ENCODE data around the gene RETREG1.

Gene RETREG1, protein sequence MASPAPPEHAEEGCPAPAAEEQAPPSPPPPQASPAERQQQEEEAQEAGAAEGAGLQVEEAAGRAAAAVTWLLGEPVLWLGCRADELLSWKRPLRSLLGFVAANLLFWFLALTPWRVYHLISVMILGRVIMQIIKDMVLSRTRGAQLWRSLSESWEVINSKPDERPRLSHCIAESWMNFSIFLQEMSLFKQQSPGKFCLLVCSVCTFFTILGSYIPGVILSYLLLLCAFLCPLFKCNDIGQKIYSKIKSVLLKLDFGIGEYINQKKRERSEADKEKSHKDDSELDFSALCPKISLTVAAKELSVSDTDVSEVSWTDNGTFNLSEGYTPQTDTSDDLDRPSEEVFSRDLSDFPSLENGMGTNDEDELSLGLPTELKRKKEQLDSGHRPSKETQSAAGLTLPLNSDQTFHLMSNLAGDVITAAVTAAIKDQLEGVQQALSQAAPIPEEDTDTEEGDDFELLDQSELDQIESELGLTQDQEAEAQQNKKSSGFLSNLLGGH

DNA sequence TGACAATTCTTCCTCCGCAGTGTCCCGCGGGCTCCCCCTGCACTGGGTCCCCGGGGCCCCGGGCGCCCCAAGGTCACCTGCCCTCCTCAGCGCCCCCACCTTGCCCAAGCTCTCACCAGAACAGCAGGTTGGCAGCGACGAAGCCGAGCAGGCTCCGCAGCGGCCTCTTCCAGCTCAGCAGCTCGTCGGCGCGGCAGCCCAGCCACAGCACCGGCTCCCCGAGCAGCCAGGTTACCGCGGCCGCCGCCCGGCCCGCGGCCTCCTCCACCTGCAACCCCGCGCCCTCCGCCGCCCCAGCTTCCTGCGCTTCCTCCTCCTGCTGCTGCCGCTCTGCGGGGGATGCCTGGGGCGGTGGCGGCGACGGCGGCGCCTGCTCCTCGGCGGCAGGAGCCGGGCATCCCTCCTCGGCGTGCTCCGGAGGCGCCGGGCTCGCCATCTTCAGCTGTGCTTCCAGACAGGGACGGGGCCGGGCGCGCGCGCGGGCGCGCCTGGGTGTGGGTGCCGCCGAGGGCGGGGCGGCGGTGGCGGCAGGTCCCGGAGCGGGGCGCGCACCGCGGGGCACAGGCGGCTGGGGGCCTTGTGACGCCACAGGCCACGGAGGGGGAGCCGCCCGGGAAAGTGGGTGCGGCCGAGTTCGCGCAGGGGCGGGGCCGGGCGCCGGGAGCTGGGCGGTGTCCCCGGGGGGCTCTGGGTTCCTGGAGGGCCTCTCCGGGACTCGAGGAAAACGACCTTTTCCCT, at the start of gene RETREG1:
Gene RETREG1, minus strand, starts transcription at position 462 of the 738 bp plus-strand sequence. Its CDS starts 26 bp downstream, at position 436.
- DNase-seq = peak; percentile 80
- Histone ChIP-seq H4K20me1 (ENCODE audit: insufficient read depth, low read length) (no peaks in the 10 kb centered on the region), H3K27ac (ENCODE audit: low read length) (no peak within 1 kb of the TSS), H3K79me2 (ENCODE audit: insufficient read depth, low read length) (no peaks in the 10 kb centered on the region), H3K4me1 (ENCODE audit: insufficient read depth, low read length) (peaks cover 15% of the 10 kb centered on the region), H3K4me2 (ENCODE audit: insufficient read depth, low read length) (peak within 1 kb of the TSS; percentile 69), H3K36me3 (ENCODE audit: insufficient read depth, low read length) (no peaks in the 10 kb centered on the region), H3K9me3 (ENCODE audit: insufficient read depth, low read length, severe bottlenecking) (no peaks in the 10 kb centered on the region), H3K4me3 (ENCODE audit: low read depth in 1 of 2, low read length in 2 of 2) (peak within 1 kb of the TSS in 1 of 2 experiments; percentile 52; a peak in 2 of 4 replicates), H3K27me3 (ENCODE audit: insufficient read depth, low read length, poor library complexity) (peaks cover 38% of the 10 kb centered on the region), H2AFZ (ENCODE audit: low read depth, low read length) (peak within 1 kb of the TSS; percentile 52), H3K9ac (ENCODE audit: low read depth, low read length) (peak within 1 kb of the TSS; percentile 24; the same call in 1 of the 2 replicates)
- ATAC-seq (ENCODE audit: insufficient read depth, low read depth) = peak; percentile 77
- no peak for TF ChIP-seq EZH2 (IDR thresholded peaks at IDR 0.05; ENCODE audit: borderline replicate concordance, low read depth, low read length, severe bottlenecking)
- TF ChIP-seq, protein P1, sequence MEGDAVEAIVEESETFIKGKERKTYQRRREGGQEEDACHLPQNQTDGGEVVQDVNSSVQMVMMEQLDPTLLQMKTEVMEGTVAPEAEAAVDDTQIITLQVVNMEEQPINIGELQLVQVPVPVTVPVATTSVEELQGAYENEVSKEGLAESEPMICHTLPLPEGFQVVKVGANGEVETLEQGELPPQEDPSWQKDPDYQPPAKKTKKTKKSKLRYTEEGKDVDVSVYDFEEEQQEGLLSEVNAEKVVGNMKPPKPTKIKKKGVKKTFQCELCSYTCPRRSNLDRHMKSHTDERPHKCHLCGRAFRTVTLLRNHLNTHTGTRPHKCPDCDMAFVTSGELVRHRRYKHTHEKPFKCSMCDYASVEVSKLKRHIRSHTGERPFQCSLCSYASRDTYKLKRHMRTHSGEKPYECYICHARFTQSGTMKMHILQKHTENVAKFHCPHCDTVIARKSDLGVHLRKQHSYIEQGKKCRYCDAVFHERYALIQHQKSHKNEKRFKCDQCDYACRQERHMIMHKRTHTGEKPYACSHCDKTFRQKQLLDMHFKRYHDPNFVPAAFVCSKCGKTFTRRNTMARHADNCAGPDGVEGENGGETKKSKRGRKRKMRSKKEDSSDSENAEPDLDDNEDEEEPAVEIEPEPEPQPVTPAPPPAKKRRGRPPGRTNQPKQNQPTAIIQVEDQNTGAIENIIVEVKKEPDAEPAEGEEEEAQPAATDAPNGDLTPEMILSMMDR (IDR thresholded peaks at IDR 0.05; ENCODE audit: borderline replicate concordance, extremely low read depth, low read length, poor library complexity, severe bottlenecking) = no peak

DNA sequence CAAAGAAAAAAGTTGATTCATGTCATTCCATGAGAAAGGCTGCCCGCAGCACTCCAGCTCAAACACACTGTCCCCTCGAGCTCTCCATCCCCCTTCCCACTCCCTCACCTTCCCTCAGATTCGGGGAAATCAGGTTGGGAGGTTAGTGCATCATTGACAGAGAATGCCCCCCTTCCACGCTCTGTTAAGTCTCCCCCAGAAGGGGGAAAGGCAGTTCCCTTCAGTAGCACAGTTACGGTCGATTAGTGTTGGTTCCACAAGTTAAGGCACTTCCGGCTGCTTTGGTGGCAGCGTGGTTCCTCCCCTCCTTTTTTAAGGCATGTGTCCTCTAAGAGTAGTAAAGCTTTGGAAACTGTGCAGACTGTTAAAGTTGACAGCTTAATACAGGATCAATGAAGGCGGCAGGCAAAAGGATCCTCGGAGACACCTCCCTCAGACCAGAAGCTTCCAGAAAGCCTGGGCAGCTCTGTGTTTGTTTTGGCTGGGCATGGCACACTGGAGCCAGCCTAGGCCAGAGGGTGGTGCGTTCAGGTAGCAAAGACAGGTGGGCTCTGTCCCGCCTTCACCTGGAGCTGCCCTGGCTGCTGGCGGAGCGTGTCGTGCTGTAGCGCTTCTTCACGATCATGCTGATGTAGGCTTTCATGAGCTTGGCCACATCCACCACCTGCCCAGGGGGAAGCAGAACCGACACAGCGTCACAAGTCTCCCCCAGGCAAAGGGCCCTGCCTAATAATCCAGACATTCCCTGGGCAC, 49.5 kb upstream of the RETREG1 start:
- Histone ChIP-seq H3K9ac (ENCODE audit: low read depth, low read length) (no peak overlapping the region), H3K4me1 (ENCODE audit: insufficient read depth, low read length) (no peaks in the 10 kb centered on the region), H3K79me2 (ENCODE audit: insufficient read depth, low read length) (no peaks in the 10 kb centered on the region), H3K4me2 (ENCODE audit: insufficient read depth, low read length) (no peak overlapping the region), H4K20me1 (ENCODE audit: insufficient read depth, low read length) (no peaks in the 10 kb centered on the region), H3K9me3 (ENCODE audit: insufficient read depth, low read length, severe bottlenecking) (no peaks in the 10 kb centered on the region), H3K4me3 (ENCODE audit: low read depth in 1 of 2, low read length in 2 of 2) (no peak overlapping the region), H2AFZ (ENCODE audit: low read depth, low read length) (no peak overlapping the region), H3K27ac (ENCODE audit: low read length) (no peak overlapping the region), H3K36me3 (ENCODE audit: insufficient read depth, low read length) (no peaks in the 10 kb centered on the region), H3K27me3 (ENCODE audit: insufficient read depth, low read length, poor library complexity) (no peaks in the 10 kb centered on the region)
- no peak for DNase-seq
- TF ChIP-seq, protein P1 (IDR thresholded peaks at IDR 0.05; ENCODE audit: borderline replicate concordance, extremely low read depth, low read length, poor library complexity, severe bottlenecking) = no peak
- no peak for TF ChIP-seq EZH2 (IDR thresholded peaks at IDR 0.05; ENCODE audit: borderline replicate concordance, low read depth, low read length, severe bottlenecking)
- ATAC-seq (ENCODE audit: insufficient read depth, low read depth) = no peak

DNA sequence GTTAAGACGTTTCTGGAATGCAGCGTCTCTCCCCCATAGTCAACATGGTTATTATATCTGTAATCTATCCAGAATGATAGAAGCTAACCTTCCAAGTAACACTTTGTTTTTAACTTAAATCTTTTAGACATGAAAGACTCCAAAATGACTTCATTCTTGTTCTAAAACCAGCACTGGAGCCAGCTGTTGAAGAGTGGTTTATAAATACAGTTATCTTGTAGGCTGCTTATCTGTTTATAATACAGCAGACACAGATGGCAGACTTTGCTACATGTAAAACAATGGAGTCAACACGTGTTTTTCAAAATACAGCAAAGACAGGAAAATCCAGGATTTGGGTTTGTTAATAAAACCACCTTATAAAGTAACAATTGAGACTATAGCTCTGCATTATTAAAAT, 48.8 kb upstream of the RETREG1 start:
- Histone ChIP-seq H3K4me3 (ENCODE audit: low read depth in 1 of 2, low read length in 2 of 2) (no peak overlapping the region), H3K9me3 (ENCODE audit: insufficient read depth, low read length, severe bottlenecking) (no peaks in the 10 kb centered on the region), H3K27ac (ENCODE audit: low read length) (no peak overlapping the region), H4K20me1 (ENCODE audit: insufficient read depth, low read length) (no peaks in the 10 kb centered on the region), H3K9ac (ENCODE audit: low read depth, low read length) (no peak overlapping the region), H3K4me1 (ENCODE audit: insufficient read depth, low read length) (no peaks in the 10 kb centered on the region), H2AFZ (ENCODE audit: low read depth, low read length) (no peak overlapping the region), H3K79me2 (ENCODE audit: insufficient read depth, low read length) (no peaks in the 10 kb centered on the region), H3K36me3 (ENCODE audit: insufficient read depth, low read length) (no peaks in the 10 kb centered on the region), H3K27me3 (ENCODE audit: insufficient read depth, low read length, poor library complexity) (no peaks in the 10 kb centered on the region), H3K4me2 (ENCODE audit: insufficient read depth, low read length) (no peak overlapping the region)
- no peak for DNase-seq
- ATAC-seq (ENCODE audit: insufficient read depth, low read depth) = no peak
- no peak for TF ChIP-seq EZH2 (IDR thresholded peaks at IDR 0.05; ENCODE audit: borderline replicate concordance, low read depth, low read length, severe bottlenecking)
- TF ChIP-seq, protein P1 (IDR thresholded peaks at IDR 0.05; ENCODE audit: borderline replicate concordance, extremely low read depth, low read length, poor library complexity, severe bottlenecking) = no peak
